Osteoblast (primary cell): ENCODE measurements around the gene LYRM2. TPM values are rescaled to one million over a fixed set of nuclear protein-coding genes. Genes with fewer than 3 reads are reported as not detected.

ENCODE experiments used
- DNase-seq: peaks from one replicate; pipeline ENCODE4 v3.0.0; 2011; ENCODE audit warnings: low spot score, mixed read lengths; ENCODE audit not compliant: insufficient read length; ENCODE audit errors: missing footprints
- H2AFZ ChIP-seq: 2 replicates; pipeline ENCODE4 v1.6.0; 2011; ENCODE audit warnings: mild to moderate bottlenecking, low read length
- H3K27ac ChIP-seq: 2 replicates; pipeline ENCODE4 v1.5.1; 2011; ENCODE audit warnings: mild to moderate bottlenecking, low read depth, low read length, moderate library complexity
- H3K27me3 ChIP-seq: 2 replicates; pipeline ENCODE4 v1.6.0; 2012; ENCODE audit warnings: mild to moderate bottlenecking, control low read depth, inconsistent platforms, low read length, moderate library complexity; ENCODE audit not compliant: insufficient read depth
- H3K36me3 ChIP-seq: 2 replicates; pipeline ENCODE4 v1.5.1; 2011; ENCODE audit warnings: mild to moderate bottlenecking, low read length, control low read depth, moderate library complexity; ENCODE audit not compliant: insufficient read depth
- H3K4me1 ChIP-seq: 2 replicates; pipeline ENCODE4 v1.5.1; 2011; ENCODE audit warnings: mild to moderate bottlenecking, low read length, control low read depth, moderate library complexity; ENCODE audit not compliant: insufficient read depth
- H3K4me2 ChIP-seq: 2 replicates; pipeline ENCODE4 v1.6.0; 2011; ENCODE audit warnings: mild to moderate bottlenecking, low read length; ENCODE audit not compliant: insufficient read depth
- H3K4me3 ChIP-seq: fragments of 200-600 bp; sonication (generic); 3 replicates; pipeline ENCODE4 v1.5.1; 2012; ENCODE audit warnings: mild to moderate bottlenecking, low read length, inconsistent platforms; ENCODE audit not compliant: insufficient read depth
- H3K79me2 ChIP-seq: 2 replicates; pipeline ENCODE4 v1.6.0; 2012; ENCODE audit warnings: mild to moderate bottlenecking, low read length, control low read depth, inconsistent platforms; ENCODE audit not compliant: insufficient read depth
- H3K9me3 ChIP-seq: 2 replicates; pipeline ENCODE4 v1.5.1; 2011; ENCODE audit warnings: low read depth, low read length, control low read depth
- H4K20me1 ChIP-seq: 2 replicates; pipeline ENCODE4 v1.6.0; 2012; ENCODE audit warnings: mild to moderate bottlenecking, low read length, control low read depth; ENCODE audit not compliant: insufficient read depth
- CTCF ChIP-seq: IDR thresholded peaks from 2 replicates; pipeline ENCODE4 v1.5.1; 2011; ENCODE audit warnings: mild to moderate bottlenecking, low read depth, low read length, moderate library complexity; ENCODE audit errors: extremely low read depth
- total RNA-seq: library from RNA; depleted of rRNA; stranded (reverse); fragments of >200 nt; gene quantifications from 2 replicates; pipeline ENCODE4 v1.2.3, GENCODE V29; 2012

LYRM2 gene
- total RNA-seq, 1 donor = 24.6 TPM

- TF ChIP-seq CTCF = no peak
- H2AFZ ChIP-seq = no peak overlapping the region
- H3K9me3 ChIP-seq = no peaks in the 10 kb centered on the region
- no peaks in the 10 kb centered on the region for H3K27me3 ChIP-seq
- no peak for DNase-seq
- no peaks in the 10 kb centered on the region for H3K4me1 ChIP-seq
- H3K79me2 ChIP-seq = no peaks in the 10 kb centered on the region
- H4K20me1 ChIP-seq = no peaks in the 10 kb centered on the region
- no peaks in the 10 kb centered on the region for H3K36me3 ChIP-seq
- no peak overlapping the region for H3K4me2 ChIP-seq
- no peak overlapping the region for H3K4me3 ChIP-seq
- no peak overlapping the region for H3K27ac ChIP-seq
Measured at GRCh38 chr6:89574910-89575561, 63.5 kb downstream of the LYRM2 start.

DNA sequence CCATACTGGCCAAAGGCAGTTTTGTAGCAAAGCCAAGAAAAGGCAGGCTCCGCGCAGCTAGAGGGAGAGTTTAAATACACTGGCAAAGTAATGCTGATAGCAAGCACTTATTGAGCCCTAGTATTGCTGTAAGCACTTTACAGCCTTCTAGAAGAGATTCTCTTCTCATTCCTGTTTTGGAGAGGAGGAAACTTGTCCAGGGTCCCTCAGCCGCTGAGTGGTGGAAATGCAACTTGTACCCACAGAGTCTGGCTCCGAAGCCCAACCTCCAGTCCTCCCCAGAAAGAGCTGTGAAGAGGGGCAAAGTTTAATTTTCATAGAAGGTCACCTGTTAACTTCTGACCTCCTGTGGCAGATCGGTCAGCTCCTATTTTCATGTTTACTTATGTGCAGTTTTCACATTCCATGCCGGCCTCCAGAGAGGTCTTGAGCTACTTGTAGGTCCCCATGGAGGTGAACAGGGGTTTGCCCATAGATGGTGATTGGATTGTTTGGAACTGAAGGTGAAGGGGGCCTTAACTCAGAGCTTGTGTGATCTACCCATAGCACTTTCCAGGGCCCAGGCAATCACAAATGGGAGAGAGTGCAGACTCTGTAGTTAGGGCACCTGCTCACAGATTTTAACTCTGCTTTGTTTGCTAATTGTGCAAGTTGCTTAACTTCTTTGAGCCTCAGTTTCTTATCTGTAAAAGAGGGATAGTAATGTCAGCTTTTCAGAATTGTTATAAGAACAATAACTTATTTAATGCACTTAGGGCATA is 70.7 kb downstream of the LYRM2 start:
- no peak for TF ChIP-seq CTCF

DNA sequence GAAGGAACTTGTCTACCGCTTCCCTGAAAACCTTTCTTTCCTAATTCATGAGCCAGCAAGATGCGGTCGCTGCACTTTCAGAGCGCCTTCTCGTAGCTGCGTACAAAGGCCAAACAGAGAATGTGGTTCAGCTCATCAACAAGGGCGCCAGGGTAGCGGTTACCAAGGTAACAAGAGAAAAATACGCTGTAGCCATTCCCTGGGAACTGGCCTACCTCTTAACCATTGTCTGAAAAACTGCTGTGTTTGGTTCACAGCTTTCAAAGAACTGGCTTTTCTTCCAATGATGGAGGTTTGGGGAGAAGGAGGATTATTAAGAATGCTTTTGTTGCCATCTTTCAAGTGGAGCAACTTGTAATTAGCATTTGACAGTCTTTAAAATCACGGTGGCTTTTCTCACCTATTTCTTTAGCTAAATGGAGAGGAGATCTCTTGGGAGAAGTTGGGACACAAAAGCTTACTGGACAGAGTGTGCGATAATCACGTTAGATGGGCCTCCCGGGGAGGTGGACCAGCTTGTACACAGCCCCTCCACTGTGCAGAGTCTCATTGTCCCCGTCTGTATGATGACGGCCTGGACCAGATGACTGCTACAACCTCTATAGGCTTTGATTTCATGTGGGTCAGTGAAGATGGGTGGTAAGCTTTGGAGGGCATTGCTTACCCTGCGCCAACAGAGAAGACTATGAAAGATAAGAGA is 71.5 kb downstream of the LYRM2 start:
- H3K9me3 ChIP-seq = no peaks in the 10 kb centered on the region
- no peak overlapping the region for H2AFZ ChIP-seq
- no peaks in the 10 kb centered on the region for H3K79me2 ChIP-seq
- H3K36me3 ChIP-seq = no peaks in the 10 kb centered on the region
- no peak for TF ChIP-seq CTCF
- H3K4me3 ChIP-seq = no peak overlapping the region
- no peak overlapping the region for H3K27ac ChIP-seq
- peaks cover 8% of the 10 kb centered on the region for H3K27me3 ChIP-seq
- H3K4me2 ChIP-seq = no peak overlapping the region
- no peaks in the 10 kb centered on the region for H4K20me1 ChIP-seq
- H3K4me1 ChIP-seq = no peaks in the 10 kb centered on the region
- DNase-seq = no peak

More for the DNA sequence above, 70.7 kb downstream of the LYRM2 start:
- H3K36me3 ChIP-seq = no peaks in the 10 kb centered on the region
- H2AFZ ChIP-seq = no peak overlapping the region
- no peaks in the 10 kb centered on the region for H3K4me1 ChIP-seq
- H3K79me2 ChIP-seq = no peaks in the 10 kb centered on the region
- H3K27ac ChIP-seq = no peak overlapping the region
- H3K4me2 ChIP-seq = no peak overlapping the region
- no peak for DNase-seq
- H4K20me1 ChIP-seq = no peaks in the 10 kb centered on the region
- no peaks in the 10 kb centered on the region for H3K9me3 ChIP-seq
- H3K4me3 ChIP-seq = no peak overlapping the region
- H3K27me3 ChIP-seq = peaks cover 1% of the 10 kb centered on the region
